Activated CD4-positive, CD25-positive, alpha-beta regulatory T cell (primary cell): ENCODE measurements around the gene E4F1.
"Not testable (repeated sequence)": the region's sequence is repeated elsewhere in the genome, so short reads cannot be mapped to it uniquely, and the experiment has no call there.

Experiments
- DNase-seq, 4 experiments: peaks; one replicate each; lab custom pipeline; 2025; lab: John Stamatoyannopoulos, UW

E4F1 gene

DNA sequence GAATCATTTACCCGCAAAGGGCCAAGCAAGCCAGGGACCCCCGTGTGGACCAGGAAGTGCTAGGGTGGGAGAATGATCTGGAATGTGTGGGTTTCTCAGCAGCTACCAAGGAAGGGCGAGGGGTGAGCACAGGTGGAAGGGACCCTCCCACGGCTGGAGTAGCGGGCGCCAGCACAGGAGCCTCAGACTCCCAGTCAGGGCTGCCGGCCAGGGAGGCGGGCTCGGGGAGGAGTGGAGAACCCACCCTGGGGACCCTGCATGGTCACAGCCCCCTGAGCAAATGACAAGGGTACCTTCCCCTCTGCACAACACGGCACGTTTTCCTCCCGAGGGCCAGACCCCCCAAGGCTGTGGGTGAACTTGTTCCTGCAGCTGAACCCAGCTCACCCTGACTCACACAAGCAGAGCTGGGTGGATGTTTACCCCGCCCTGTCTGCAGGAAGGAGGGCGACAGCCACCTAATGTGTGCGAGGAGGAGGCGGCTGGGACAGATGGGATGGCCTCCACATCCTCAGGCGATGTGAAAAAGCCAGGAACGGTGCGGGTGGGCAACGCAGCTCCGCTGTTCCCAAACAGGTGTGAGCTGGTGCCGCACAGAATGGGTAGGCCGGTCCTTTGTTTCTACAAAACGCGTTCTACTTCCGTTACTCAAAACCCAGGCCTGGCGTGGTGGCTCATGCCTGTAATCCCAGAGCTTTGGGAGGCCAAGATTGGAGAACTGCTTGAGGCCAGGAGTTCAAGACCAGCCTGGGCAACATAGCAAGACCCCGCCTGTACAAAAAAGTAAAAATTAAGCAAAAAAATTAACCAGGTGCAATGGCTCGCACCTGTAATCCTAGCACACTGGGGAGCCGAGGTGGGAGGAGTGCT lies 21.8 kb downstream of the E4F1 start:
- DNase-seq = no peak

DNA sequence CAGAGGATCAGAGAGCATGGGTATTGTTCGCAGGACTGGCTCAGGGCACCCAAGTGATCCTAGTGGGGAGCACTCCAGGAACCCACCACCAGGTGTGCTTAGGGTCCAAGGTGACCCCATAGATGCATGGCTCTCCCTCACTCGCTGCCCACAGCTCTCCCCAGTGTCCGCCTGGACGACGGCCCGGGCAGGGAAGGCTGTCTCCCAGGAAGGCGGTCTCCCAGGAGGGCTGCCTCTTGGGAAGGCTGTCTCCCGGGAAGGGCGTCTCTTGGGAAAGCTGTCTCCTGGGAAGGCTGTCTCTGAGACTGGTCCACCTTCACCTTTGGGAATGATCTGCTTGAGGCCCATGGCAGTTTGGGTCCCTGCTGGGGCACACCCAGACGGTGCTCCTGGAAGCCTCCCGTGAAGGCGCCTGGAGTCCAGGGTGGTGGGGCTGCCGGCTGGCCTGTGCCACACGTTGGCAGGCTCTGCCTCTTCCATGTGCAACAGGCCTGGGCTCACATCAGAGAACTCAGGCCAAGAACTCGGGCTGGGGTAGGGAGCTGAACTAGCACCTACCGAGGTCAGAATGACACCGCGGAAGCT lies 23.0 kb downstream of the E4F1 start:
- no peak for DNase-seq

DNA sequence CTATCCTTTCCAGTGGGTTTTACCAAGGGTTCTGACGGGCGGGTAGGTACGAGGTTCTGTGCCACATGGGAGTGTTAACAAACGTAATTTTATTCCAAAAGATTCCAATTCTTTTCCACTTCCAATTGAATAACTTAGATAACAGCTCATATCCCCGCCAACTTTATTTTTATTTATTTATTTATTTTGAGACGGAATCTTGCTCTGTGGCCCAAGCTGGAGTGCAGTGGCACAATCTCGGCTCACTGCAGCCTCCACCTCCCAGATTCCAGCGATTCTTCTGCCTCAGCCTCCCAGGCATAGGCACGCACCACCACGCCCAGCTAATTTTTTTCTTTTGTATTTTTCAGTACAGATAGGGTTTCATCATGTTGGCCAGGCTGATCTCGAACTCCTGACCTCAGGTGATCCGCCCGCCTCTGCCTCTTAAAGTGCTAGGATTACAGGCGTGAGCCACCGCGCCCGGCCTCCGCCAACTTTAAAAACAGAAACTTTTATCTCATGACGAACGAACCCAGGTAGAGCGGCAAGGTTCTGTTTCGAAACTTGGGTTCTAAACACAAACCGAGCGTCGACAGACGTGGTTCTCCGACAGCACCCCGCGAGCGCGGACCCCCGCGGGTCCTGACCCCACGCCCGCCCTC lies 27.4 kb downstream of the E4F1 start:
- no peak for DNase-seq

DNA sequence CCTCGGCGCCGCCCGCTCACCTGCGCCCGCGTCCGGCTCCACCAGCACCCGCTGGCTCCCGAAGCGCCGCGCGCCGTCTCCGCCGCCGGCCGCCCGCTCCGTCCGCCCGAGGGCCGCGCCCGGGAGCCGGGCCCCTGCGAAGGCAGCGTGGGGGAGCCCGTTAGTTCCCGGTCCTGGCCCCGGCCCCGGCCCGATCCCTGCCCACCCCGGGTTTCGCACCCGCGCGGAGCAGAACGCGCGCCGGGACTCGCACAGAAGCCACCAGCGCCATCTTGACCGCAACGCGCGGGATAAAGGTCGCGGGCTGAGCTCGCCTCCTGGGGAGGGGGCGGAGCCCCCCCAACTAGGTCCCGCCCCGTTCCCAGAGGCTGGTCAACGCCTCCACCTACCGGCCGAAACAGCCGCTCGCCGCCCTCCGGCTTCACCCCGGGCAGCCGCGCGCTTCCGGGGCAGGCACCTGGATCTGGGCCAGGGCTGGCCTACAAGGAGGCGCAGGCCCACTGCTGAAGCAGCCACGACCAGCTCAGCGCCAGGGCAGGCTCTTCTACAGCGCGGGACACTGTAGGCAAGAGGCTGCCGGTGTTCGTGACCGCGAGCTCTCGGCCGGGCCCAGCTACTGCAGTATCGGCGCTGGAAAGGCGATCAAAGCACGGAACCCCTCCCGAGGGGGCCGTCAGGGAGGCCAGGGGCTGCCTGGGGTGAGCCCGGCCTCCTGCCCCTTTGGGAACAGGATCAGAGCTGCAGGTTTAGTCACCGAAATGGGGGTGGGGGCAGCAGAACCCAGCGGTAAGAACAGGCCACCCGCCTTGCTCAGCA lies 28.1 kb downstream of the E4F1 start, which contains the start of gene ECI1:
Gene ECI1 (minus strand): TSS at position 292 of the 816 bp plus-strand sequence. CDS start 21 bp downstream, at position 271.
- peak; percentile 52 to 61 (median 58) for DNase-seq

DNA sequence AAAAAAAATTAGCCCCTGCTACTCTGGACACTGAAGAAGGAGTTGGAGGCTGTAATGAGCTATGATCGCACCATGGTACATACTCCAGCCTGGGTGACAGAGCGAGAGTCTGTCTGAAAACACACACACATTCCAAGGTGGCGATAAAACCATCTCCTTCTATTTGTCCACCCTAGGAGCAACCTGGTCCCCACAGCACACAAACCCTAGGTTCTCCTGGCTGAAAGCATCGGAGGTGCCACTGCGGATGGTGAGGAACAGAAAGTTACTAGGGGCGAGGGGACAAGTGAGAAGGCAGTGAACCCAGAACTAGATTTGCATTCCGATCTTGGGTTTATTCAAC lies 29.4 kb downstream of the E4F1 start:
- DNase-seq = no peak

DNA sequence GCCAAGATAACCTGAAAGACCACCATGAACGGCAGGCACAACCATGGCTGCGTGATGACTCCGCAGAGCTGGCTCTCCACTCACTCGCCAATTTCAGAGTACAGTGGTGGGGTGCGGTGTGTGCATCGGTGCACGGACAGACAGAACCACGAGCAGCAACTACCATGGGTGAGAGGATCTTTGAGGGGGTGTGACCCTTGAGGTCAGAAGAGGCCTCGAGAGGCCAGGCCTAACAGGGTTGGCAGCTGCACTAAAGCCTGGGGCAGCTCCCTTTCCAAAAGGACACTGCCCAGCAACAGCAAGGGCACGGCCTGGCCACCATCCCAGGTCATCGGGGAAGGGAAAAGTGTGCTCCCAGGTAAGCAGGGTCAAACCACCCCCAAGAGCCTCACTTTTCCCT lies 29.9 kb downstream of the E4F1 start:
- DNase-seq = no peak

DNA sequence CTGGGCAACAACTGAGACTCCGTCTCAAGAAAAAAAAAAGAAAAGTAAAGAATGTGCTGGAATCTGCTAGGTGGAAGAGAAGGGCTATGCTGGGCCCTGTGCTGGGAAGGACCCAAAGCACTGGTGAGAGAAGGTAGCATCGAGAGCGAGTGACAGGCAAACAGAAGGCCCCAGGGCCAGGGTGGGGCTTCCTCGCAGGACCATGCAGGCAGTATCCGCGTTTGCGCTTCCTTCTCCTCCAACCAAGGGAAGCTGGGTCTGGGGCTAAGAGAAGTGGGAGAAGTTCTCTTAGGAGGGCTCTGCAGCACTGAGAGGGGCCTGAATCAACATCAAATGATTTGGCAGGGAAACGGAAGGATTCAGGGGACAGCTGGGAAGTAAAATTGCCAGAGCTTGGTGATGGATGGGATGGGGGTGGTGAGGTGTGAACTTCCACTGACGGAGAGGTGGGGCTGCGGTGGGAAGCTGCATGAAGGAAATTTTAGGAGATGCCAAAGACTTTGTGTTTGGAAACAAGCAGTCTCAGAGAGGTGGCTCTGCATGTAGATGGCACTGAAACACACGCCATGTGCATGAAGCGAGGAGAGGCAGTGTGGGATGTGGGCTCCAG lies 33.2 kb downstream of the E4F1 start:
- no peak for DNase-seq

DNA sequence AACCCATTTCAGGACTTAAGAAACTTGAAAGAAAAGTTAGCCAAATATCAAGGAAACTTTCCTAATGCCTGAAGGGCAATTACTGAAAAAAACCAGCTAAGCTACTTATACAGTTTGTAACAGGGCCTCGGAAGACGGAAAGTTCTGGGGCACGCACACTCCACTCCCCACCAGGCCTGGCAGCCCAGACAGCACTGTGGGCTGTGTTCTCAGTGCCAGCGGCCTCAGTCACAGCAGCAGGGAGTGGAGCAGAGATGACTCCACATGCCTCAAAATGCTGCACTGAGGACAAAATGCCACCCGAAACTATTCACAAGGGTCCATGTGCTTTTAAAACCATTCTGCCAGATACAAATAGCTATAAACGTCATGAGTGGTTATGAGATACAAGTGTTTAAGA lies 34.3 kb downstream of the E4F1 start:
- no peak for DNase-seq

DNA sequence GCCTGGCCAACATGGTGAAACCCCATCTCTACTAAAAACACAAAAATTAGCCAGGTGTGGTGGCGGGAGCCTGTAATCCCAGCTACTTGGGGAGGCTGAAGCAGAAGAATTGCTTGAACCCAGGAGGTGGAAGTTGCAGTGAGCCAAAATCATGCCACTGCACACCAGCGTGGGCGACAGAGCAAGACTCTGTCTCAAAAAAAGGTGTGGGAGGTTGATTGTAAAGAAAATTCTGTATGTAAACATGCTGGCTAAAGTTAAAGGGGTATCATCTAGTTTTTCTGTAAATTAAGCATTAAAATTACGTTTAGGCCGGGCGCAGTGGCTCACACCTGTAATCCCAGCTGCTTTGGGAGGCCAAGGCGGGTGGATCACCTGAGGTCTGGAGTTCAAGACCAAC lies 35.1 kb downstream of the E4F1 start:
- not testable (repeated sequence) for DNase-seq

DNA sequence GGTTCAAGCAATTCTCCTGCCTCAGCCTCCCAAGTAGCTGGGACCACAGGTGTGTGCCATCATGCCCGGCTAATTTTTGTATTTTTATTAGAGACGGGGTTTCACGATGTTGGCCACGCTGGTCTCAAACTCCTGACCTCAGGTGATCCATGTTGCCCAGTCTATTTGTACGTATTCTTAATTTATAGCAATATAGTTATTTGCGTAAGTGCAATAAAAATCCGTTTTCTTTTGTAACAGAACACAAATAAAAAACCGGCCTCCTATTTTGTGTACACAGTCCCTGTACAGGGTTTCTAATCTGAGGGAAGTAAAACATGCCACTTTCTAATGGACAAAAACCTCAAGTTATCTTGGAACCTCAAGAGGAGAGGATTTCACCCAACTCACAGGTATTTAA lies 36.9 kb downstream of the E4F1 start:
- no peak for DNase-seq

DNA sequence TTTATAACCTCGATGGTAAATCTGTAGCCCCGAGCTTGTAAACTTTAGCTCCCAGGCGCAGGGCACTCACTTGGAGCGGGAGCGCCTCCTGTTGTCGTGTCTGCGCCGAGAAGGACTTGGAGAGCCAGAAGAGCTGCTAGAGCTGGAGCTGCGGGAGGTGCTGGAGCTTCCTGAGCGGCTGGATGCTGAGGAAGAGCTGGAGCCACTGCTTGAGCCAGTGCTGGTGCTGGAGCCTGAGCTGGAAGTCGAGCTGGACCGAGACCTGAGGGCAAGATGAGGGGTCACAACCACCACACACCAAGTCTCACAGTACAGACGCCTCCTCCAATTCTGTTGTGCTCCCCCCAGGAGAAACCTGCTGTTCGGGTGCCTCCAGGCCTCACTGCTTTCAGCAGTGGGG lies 39.6 kb downstream of the E4F1 start:
- not testable (repeated sequence) for DNase-seq

DNA sequence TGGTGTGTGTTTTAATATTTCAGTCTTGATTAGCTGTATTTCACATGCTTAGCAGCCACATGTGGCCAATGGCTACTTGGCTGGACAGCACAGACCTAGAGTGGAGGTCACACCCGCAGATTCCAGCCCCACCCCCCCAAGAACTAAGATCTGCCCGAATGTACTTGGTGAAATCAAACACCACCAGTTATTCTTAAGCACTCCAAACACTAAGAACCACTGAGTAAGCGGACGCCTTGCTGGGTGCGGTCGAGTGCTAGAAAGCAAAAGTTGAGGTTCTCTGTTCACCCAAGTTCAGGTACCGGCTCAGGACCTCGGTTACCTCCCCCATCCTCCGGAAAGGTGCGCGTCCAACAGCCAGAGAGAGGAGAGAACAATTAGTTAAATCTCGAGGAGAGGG lies 43.5 kb downstream of the E4F1 start:
- not testable (repeated sequence) for DNase-seq

DNA sequence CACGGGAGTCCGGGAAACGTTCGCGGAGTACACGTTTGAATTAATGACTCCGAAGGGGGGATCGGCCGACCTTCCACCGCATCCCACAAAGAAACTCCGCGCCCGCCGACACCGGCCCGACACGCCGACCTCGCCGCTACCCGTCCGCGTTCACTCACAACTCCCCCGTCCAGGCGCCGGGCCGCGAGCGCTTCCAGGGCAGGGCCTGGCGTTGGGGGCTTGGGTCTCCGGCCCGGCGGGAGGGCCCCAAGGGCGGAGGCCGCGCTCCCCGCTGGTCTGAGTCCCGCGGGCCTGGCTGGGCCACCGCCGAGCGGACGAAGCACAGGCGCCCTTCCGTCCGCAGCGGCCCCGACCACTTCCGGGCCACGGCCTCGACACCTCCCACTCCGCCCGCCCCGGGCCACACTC lies 44.1 kb downstream of the E4F1 start:
- DNase-seq = peak in 1 of 4 experiments; percentile 61

DNA sequence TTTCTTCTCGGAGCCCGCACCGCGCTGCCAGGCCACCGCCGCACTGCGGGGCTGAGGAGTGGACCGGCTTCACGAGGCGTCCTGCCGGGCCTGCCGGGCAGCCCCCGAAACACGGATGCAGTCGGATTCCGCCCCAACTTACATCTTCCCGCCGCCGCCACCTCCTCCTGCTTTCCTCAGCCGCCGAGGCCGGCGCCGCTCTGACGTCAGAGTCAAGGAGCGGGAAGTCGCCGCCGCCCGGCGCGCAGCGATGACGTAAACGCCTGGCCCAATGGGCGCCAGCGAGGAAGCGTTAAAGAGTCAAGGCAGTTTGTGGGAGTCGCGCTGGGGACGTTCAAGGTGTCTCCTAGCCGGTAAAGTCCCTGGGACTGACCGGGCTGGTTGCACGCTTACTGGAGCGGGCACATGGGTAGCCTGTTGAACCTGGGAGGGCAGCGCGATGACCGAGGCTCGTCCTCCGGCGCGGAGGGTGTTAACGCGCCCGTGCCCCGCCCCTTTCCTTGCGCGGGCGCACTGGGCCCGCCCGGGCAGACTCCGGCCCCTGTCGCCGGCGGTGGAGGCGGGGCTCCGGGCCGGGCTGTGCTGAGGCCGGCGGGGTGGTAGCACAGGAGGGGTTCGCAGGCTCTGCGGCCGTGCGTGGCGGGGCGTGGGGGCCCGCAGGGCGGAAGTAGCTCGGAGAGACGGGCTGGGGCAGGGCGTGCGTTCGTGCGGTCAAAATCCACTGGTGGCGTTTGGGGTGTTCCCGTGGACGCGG lies 44.7 kb downstream of the E4F1 start, which contains the start of gene RNPS1:
Gene RNPS1 (minus strand): TSS at position 214 of the 754 bp plus-strand sequence. CDS start 3,483 bp downstream, outside the sequence.
- DNase-seq = peak; percentile 91 to 94 (median 92)

DNA sequence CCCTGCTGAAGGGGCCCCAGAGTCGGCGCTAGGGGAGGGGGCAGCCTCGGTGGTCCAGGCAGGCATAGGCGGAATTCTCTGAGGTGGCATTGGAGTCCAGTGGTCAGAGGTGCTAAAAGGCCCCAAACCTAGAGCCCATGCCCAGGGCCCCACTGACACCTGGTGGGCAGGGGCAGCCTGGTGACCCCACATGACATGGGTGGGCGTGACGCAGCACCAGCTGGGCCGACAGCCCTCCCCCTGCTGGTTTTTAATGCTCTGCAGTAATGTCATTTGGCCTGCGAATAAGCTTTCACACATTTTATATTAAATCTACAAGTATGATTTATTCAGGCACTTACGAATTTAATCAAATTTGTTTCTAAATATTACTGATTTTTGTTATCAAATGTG lies 46.7 kb downstream of the E4F1 start:
- no peak for DNase-seq

DNA sequence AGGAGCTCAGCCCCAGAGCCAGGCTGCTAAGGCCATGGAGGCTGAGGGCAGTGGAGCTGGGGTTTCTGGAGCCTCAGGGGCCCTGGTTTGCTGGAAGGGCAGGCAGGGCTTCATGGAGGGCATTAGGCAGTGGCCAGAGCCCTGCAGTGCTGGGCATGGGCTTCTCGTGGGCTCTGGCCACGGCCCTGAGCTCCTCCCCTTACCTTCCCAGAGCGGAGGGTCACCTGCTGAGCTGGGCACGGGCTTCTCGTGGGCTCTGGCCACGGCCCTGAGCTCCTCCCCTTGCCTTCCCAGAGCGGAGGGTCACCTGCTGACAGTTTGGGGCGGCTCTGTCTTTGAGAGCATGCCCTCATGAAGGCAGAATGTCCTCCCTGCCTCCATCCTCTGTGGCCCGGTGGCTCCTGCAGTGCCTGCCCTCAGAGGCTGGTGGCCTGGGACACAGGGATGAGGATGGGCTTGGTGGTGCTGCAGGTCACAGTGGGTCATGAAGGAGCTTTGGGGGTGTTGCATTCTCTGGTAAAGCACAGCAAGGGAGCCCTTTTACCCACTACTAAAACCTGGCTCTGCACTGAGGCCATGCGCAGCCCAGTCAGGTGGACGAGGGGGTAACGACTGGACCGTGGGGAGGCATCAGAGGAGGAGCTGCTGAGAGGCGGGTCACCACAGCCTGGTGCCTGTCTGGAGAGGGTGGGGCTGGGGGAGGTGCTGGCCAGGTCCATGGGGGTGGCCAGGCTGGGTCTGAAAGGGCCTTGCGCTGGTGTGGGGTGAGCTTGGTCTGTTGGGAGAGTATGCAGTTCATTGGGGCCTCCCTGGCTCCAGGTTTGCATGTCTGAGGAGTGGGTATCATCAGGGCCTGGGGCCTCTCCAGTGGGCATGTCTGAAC lies 47.4 kb downstream of the E4F1 start:
- DNase-seq = no peak

DNA sequence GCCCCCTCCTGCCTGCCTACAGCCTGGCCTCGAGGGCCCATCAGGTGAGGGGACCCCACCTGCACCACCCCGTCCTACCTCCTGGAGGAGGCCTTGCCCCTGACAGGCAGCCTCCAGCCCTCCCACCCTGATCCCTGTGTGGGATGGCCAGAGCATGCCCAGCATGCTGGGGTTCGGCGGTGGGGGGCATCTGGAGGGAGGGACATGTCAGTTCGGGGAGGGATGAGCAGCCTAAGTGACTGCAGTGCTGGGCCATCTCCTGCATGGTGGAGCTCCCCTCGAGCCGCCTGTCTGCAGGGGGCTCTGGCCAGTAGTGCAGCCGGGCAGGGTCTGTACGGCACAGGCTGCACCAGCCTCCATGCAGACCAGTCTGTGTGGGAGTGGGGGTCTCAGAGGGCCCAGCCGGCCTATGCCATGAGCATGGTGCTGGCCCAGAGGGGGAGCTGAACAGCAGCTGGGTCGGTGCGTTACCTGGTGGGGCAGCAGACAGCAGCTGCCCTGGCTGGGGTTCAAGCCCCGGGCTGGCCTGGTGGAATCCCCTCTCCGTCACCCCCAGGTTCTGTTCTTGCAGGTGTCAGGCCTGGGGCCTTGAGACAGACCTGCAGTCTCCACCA lies 48.6 kb downstream of the E4F1 start:
- DNase-seq = no peak

DNA sequence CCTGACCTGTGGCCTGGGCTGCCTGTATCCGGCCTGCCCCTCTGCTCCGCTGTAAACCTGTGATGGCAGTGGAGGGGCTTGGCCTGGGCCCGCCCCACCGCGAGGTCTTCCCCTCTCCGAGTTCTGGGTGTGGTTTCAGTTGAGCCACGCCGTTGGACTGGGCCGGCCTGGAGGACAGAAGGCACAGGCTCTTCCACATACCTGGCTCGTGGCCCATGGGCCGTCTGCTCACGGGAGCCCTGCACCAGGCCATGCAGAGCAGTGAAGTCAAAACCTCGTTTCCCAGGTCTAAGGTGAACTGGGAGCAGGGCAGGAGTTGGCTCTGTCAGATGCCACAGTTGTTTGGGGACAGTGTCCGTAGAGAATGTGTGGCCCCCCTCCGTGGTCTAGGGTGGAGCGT lies 50.1 kb downstream of the E4F1 start:
- DNase-seq = no peak

DNA sequence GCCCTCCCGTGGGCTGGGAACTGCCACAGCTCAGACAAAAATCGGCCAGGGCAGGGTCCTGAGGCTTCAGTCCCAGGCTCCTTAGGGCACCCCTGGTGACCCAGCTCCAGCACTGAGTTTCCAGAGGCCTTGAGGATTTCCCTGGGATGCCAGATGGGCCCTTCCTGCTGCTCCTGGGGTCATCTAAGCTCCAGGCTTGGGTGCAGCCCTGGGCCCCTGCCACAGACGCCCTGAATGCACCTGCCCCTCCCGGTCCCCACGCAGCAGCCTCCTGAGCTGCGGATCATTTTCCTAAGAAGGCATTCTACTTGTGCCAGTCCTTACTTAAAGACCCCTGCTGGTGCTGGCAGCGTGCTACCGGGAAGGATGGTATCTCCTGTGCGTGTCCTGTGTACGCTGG lies 50.5 kb downstream of the E4F1 start:
- DNase-seq = no peak
